ENCODE results near the gene IRF9.

IRF9 gene

GRCh38 chr14:24179294-24179960 lies 18.4 kb downstream of the IRF9 start:
- DNase-seq, result no peak

- no peak for DNase-seq
Measured at GRCh38 chr14:24179961-24180796, 19.1 kb downstream of the IRF9 start.

DNA sequence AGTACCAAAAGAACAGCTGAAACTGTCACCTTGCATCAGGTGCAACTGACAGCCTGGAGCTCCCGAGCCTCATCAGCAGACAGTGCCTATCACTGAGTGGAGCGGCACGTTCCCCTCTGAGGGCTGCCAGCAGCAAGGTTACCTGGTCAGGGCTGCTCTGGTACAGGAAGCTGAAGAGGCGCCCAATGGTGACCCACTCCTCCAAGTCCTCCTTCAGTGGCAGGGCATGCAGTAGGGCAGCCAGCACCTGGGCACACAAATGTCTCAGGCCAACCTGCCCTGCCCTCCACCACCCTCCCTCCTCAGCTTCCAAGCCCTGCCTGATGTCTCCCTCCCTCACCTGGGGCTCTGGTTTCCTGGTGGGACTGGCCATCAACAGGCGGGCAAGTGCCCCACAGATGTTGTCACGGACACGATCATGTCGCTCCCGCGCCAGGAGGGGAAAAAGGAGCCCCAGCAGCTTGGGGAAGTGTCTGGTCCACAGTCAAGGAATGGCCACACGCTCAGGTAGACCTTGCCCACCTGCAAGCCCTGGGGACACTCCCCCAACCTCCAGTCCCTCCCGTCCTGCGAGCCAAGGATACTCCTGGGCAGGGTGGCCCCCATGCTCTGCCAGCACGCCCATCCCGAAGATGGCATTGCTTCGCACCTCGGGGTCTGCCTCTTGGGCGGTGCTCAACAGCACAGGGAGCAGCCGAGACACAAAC lies 20.5 kb downstream of the IRF9 start:
- DNase-seq, result no peak

DNA sequence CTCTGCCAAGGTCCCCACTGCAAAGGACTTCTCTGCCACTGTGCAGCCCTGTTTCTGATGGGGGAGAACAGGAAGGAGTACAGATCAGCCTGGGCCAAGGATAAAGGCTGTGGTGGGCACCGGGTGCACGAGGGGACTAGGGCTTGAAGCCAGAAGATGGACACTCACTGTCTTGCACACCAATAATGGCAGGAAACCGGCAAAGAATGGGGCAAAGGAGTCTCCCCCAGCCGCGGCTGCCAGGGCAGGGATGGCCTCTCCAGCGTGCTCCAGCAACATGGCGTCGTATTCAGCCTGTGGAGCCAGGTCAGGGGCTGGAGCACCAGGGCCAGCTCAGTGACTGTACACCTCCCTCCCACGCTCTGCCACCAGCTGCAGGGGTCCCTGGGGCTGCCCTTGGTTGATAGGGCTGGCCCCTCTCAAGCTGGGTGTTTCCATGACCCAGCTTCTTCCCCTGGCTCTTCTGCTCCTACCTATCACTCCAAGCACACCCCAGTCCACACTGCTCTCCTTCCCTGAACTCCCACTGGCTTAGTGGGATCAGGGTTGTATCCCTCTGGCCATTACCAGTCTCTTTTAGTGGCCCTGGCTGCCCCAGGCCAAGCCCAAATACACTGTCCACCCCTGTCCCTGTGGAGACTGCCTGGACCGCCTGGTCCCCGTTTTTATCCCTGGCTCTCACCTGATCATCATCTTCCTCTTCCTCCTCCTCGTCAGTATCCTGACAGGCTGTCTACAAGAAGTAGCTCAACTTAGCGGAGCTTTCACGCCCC lies 21.2 kb downstream of the IRF9 start:
- no peak for DNase-seq

- no peak for DNase-seq
Measured at GRCh38 chr14:24183014-24183481, 22.0 kb downstream of the IRF9 start.

DNA sequence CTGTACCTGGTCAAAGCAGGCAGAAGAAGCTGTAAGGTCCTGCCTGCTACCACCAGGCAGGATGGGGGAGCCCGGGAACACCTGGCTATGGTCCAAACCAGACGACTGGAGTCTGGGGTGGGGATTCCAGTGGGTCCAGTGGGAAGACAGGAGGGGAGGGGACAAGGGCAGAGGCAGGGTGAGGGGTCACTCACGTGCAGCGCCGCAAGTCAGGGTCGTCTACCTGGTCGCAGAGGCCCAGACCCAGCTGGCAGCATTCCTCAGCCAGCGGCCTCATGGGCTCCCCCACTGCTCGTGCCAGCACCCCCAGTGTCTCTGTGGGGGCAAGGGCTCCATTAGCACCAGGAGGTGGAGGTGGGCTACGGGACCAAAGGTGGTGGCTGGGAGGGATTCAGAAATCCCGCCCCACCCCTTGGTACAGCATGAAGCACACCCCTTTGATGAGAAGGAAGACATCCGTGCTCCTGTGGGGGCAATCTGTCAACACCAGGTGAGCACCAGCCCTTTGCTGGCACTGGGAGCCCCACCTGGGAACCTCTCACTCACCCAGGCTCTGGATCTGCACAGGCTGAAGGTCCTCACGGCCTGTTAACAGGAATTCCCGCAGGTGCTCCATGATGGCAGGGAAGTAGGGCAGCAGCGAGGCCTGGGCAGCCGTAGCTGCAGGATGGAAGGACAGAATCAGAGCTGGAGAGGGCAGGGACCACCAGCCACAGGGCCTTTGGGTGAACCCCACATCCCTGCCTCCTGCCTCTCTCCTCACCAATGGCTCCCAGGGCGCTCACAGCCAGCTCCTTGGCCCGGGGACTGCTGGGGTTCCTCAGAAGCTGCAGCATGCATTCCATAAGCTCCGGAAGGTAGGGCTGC lies 23.3 kb downstream of the IRF9 start:
- no peak for DNase-seq

GRCh38 chr14:24185026-24185425 lies 24.0 kb downstream of the IRF9 start:
- DNase-seq, result no peak

- no peak for DNase-seq
Measured at GRCh38 chr14:24185741-24186140, 24.7 kb downstream of the IRF9 start.

GRCh38 chr14:24186831-24187538 lies 25.9 kb downstream of the IRF9 start:
- no peak for DNase-seq

DNA sequence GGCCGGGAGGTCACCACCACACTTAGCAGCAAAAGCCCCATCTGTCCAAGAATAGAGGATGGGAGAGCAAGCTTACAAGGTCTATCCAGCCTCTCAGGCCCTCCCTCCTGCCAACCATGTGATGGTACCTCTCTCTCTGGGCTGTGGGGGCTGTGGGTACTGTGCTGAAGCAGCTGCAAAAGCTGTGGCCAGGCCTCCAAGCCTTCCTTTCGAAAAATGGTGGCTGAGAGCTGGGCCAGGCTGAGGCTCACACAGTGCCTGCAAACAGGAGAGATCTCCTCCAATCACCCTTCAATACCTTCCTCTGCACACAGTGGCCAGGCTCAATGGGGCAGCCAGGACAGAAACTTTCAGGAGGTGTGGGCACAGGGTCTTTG lies 26.5 kb downstream of the IRF9 start:
- DNase-seq, result no peak

DNA sequence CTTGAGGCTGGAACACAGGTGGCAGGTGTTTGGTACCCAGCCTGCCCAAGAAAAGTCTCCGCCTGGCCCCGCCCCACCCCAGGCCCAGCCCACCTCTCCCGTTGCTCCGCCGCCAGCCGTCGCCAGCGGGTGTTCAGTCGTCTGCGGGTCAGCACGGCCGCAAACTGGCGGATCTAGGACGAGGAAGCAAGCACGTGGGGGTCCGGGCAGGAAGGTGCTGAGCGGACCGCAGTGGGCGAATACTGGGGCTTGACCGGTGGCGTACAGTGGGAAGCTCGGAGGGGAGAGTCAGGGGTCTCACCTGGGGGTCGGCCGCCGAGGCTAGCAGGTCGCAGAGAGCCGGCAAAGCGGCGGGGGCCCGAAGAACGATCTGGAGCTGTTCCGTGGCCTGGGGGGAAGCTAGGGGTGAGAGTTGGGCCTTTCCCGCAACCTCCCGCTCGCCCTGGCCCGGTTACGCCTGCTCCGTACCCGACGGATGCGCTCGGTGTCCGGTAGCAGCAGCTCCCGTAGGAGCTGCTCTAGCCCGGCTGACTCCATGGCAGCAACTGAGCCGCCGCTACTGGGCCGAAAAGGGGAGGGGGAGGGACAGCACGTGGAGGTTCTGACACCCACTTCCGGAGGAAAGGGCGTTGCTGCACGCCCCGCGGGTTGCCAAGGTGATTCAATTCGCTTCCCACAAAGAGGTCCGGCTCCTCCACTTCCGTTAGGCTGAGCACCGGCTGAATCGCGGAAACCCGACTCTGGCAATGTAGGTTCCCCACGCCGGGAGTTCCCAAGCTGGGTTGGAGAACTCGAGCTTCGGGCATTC lies 27.4 kb downstream of the IRF9 start, which contains the start of gene IPO4:
TSS of gene IPO4 (minus strand) at position 566 of the 808 bp plus-strand sequence. CDS start at position 537, 29 bp downstream.
- peak; percentile 94 to 95 for DNase-seq

DNA sequence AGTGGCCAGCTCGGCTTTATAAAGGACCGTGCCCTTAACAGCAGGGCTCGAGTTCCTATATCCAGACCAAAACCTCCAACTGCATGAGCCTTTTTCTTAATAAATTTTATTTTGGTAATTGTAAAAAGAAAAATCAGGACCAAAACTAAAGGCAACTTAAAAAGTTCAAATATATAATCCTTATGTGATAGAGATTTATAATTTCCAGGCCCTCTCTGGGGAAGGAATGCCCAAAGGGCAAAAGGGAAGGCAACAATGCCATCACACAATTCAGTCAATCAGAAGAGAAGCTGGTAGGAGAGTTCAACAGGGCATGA lies 28.0 kb downstream of the IRF9 start:
- DNase-seq, result no peak

DNA sequence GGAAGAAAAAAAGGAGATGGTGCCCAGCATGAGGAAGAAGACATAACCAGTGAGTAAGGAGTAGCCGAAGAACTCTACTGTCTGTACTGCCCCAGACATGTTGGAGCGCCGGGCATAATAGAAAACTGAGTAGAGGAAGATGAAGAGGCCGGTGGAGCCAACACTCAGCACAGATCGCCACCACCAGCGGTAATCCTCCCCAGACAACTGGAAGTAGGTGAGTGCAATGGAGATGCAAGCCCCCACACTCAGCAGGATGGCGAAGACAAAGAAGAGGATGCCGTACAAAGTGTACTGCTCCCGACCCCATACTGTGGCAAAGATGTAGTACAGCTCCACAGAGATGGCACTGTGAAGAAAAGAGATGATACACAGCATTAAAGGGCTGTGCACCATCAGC lies 28.4 kb downstream of the IRF9 start:
- DNase-seq, result no peak

DNA sequence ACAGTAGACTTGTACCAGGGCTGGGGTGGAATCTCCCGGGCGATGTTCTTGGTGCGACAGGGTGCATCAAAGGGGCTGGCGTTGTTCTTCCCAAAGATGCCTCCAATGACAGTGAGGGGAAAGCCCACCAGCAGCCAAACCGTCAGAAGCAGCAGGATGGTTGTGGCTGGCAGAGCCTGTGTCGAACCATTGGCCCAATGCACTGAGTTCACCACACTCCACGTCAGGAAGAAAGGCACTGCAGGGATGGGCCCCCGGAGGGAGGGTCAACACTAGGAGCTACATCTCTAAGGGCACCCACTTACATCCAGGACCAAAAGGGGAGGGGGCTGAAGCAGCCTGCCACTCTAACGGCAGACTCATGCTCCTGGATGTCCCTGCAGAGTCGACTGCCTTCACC lies 29.4 kb downstream of the IRF9 start:
- no peak for DNase-seq

GRCh38 chr14:24192933-24193332 lies 31.9 kb downstream of the IRF9 start:
- DNase-seq, result no peak

- no peak for DNase-seq
Measured at GRCh38 chr14:24194186-24194872, 33.3 kb downstream of the IRF9 start.

DNA sequence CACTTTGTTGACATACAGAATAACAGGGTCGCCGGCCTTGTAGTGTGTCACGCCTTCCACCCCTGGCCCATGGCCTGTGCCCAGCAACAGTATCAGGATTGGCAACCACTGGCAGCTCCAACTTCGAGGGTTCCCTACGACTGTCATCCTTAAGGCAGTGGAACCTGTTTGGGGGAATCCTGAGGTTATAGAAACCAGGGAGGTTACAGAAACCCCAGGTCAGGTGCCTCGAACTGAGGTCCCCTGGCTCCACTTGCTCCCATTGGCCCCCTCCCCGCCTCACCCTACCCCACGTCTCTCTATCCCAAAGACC lies 33.8 kb downstream of the IRF9 start:
- no peak for DNase-seq

- peak; percentile 84 to 86 for DNase-seq
Measured at GRCh38 chr14:24195186-24196070, 34.4 kb downstream of the IRF9 start, which contains the start of gene TM9SF1. Gene TM9SF1, minus strand, starts transcription at chr14:24195441. Its CDS starts 422 bp downstream, at chr14:24195019.
